ENCODE measurements around the gene HSPG2. TPM values are rescaled to one million over a fixed set of nuclear protein-coding genes. Genes with fewer than 3 reads are reported as not detected.
"Not testable (repeated sequence)": the region's sequence is repeated elsewhere in the genome, so short reads cannot be mapped to it uniquely, and the experiment has no call there.

HSPG2 gene
- total RNA-seq, 2 donors from 2014 or later, result 0.20 TPM; not detected in 1

GRCh38 chr1:21969066-21969465, 32.0 kb upstream of the HSPG2 start:
- not testable (repeated sequence) for H3K27me3 Mint-ChIP-seq; H3K36me3 Mint-ChIP-seq; DNase-seq (ENCODE audit: low spot score); H3K9me3 Mint-ChIP-seq; H3K4me3 Mint-ChIP-seq; ATAC-seq; H3K4me1 Mint-ChIP-seq (ENCODE audit: low read depth in 2 of 2); H3K27ac Mint-ChIP-seq

DNA sequence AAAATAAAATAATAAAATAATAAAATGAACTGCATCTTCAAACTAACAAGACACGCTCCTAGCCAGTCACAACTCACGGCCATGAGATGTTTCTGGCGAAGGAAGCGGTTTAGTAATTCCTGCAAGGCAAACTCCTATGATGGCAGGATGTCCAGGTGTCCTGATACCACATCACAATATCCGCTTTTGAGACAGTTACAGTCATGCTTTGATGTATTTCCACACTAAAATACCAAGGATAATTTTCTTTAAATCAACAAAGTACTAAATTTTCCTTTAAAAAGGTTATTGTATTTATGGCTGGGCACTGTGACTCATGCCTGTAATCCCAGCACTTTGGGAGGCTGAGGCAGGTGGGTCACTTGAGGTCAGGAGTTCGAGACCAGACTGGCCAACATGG, 30.1 kb upstream of the HSPG2 start:
- H3K36me3 Mint-ChIP-seq; H3K4me3 Mint-ChIP-seq; H3K27ac Mint-ChIP-seq; DNase-seq (ENCODE audit: low spot score); ATAC-seq; H3K9me3 Mint-ChIP-seq; H3K27me3 Mint-ChIP-seq: not testable (repeated sequence)
- peaks cover 6 to 11% of the 10 kb centered on the region in 2 donors for H3K4me1 Mint-ChIP-seq (ENCODE audit: low read depth in 2 of 2)

DNA sequence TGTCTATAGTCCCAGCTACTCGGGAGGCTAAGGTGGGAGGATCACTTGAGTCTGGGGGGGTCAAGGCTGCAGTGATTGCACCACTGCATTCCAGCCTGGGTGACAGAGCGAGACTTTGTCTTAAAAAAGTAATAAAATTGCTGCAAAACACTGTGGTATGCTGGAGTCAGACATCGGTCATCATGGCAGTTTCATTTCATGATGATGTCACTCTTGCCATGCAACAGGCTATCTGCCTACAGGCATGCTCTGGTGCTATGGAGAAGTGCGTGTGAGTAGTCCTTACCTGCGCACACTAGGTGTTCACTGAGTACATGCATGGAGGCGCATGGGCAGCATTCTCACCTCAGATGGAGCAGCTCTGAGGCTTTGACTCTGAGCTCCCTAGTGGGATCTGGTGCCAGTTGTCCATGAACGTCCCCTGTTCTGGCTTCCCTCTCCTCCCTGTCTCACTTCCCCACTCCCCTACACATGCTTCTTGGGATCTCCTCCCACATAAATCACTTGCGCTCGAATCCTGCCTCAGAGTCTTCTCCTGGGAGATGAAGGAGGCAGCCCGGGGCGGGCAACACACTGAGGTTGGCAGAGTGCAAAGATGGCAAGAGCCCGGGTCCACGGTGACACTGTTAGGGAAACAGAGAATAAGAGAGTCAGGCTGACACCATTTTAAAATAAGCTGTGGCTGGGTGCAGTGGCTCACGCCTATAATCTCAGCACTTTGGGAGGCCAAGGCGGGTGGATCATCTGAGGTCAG, 29.3 kb upstream of the HSPG2 start:
- ATAC-seq (no peak), DNase-seq (ENCODE audit: low spot score) (no peak)
- Mint-ChIP-seq H3K9me3 (no peaks in the 10 kb centered on the region), H3K27ac (no peak overlapping the region), H3K27me3 (peaks cover 5 to 7% of the 10 kb centered on the region in 2 donors), H3K36me3 (no peaks in the 10 kb centered on the region), H3K4me3 (no peak overlapping the region), H3K4me1 (ENCODE audit: low read depth in 2 of 2) (peaks cover 6 to 11% of the 10 kb centered on the region in 2 donors)

- Mint-ChIP-seq H3K36me3 (no peaks in the 10 kb centered on the region), H3K9me3 (no peaks in the 10 kb centered on the region), H3K4me1 (ENCODE audit: low read depth in 2 of 2) (peaks cover 6 to 11% of the 10 kb centered on the region in 2 donors), H3K4me3 (no peak overlapping the region), H3K27ac (peak overlapping the region in 1 of 2 donors; percentile 9), H3K27me3 (peaks cover 5 to 7% of the 10 kb centered on the region in 2 donors)
- ATAC-seq (peak; percentile 67 to 79), DNase-seq (ENCODE audit: low spot score) (peak; percentile 70)
Measured at GRCh38 chr1:21963477-21964217, 26.5 kb upstream of the HSPG2 start.

DNA sequence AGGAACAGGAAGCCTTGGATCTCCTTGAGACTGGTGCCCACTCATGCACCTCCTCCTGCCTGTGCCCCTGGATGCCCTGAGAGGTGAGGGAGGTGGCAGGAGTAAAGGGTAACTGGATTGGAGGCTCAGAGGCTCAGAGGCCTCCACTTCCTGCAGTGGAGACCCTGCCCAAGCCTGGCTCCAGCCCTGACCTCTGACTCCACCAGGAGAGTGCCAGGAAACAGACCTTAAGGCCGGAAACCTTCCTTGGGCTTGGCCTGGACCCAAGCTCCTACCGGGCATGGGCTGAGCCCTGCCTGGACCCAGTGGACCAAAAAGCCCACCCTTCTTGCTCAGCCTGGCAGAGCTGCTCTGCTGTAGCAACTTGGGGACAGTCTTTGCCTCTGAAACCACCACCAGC, 24.7 kb upstream of the HSPG2 start:
- Mint-ChIP-seq H3K27ac (no peak overlapping the region), H3K36me3 (no peaks in the 10 kb centered on the region), H3K4me3 (no peak overlapping the region), H3K27me3 (peaks cover 8 to 14% of the 10 kb centered on the region in 2 donors), H3K4me1 (ENCODE audit: low read depth in 2 of 2) (peaks cover 6 to 19% of the 10 kb centered on the region in 2 donors), H3K9me3 (no peaks in the 10 kb centered on the region)
- ATAC-seq (no peak), DNase-seq (ENCODE audit: low spot score) (no peak)

DNA sequence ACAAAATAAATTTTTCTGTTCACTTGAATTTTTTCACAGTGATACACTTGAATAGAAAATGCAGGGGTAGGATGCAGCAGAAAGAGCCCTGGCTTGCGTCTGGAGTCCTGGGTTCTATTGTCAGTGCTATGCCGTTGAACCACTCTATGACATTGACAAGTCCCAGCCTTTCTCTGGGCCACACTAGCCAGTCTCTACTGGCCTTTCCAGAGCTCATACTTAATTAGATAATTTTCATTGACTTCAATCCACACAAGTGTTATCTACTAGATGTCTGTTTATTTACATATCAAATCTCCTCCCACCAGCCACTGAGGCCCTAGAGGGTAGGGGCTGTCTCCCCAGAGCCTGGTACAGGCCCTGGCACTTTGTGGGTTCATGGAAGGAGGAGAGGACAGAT, 24.2 kb upstream of the HSPG2 start:
- no peak overlapping the region for H3K4me3 Mint-ChIP-seq
- DNase-seq (ENCODE audit: low spot score) (no peak), ATAC-seq (no peak)
- no peak overlapping the region for H3K27ac Mint-ChIP-seq
- H3K36me3 Mint-ChIP-seq, result no peaks in the 10 kb centered on the region
- H3K9me3 Mint-ChIP-seq, result no peaks in the 10 kb centered on the region
- peaks cover 8 to 14% of the 10 kb centered on the region in 2 donors for H3K27me3 Mint-ChIP-seq
- peaks cover 6 to 20% of the 10 kb centered on the region in 2 donors for H3K4me1 Mint-ChIP-seq (ENCODE audit: low read depth in 2 of 2)

DNA sequence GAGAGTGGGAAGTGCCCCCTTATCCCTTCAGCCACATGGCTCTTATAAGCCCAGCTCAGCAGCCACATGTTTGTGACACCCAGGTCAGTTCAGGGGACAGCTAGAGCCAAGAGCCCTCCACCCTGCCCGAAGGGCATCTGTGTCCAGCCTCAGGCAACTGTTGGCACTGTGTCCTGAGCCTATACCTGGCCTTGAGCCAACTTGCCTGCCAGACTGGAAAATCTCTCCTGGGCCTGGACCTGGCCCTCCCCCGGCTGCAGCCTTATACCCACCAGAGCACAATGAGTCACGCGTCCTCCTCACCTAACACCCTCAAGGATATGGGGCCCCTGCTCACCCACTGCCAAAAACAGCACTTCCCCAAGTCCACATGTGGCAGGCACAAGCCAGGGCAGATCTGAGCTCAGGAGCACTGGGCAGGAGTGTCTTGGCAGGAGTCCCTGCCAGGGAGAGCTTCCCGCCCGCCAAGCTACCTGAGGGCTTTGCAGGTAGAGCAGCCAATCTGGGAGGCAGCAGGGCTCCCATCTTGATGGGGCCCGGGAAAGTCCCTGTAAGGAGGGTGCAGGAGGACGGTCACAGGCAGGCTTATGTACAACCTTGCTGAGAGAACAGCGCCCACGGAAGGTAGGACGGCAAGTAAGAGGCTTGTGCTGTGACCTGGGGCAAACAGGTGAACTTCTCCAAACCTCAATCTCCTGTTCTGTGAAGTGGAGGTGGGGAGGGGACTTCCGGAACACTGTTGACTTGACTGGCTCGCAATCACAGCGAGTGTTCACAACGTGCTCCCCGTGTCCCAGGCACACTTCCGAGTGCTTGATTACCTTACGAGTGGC, 19.8 kb upstream of the HSPG2 start:
- Mint-ChIP-seq H3K9me3 (no peaks in the 10 kb centered on the region), H3K36me3 (no peaks in the 10 kb centered on the region), H3K4me1 (ENCODE audit: low read depth in 2 of 2) (peaks cover 0 to 8% of the 10 kb centered on the region in 2 donors), H3K27me3 (peaks cover 3 to 7% of the 10 kb centered on the region in 2 donors), H3K27ac (no peak overlapping the region), H3K4me3 (no peak overlapping the region)
- ATAC-seq, result peak; percentile 40
- DNase-seq (ENCODE audit: low spot score), result no peak

DNA sequence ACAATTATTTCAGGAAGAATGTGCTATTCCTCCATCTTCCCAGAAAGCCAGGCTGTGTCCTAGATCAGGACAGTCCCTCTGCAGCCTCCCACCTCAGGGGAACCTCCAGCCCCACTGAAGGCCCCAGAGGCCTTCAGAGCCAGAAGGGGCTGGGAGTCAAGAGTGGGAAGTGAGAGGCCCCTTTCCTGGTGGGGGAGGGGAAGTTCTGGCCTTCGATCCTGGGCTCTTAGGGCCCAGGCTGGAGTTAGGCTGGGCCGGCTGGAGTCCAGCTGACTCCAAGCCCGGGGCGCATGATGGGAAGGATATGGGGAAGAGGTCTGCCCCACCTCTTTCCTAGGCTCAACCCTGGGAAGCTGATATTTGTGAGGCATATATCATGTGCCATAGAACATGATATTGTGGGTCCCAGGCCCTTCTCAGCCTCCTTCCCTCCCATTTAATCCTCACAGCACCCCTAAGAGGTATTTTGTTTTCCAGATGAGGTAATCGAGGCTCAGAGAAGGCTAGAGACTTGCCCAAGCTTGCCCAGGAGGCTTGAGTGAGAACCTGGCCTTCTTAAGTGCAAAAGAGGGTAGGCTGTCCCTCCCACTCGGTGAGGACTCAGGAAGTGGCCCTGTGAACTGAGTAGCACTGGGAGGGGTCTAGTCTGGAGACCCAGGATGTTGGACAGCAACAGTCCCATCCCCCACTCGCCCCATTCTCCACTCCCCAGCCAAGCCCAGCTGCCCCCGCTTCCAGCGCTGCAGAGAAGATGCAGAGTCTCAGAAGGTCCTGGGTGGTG, 18.6 kb upstream of the HSPG2 start:
- Mint-ChIP-seq H3K27ac (no peak overlapping the region), H3K4me3 (no peak overlapping the region)
- ATAC-seq, result no peak

DNA sequence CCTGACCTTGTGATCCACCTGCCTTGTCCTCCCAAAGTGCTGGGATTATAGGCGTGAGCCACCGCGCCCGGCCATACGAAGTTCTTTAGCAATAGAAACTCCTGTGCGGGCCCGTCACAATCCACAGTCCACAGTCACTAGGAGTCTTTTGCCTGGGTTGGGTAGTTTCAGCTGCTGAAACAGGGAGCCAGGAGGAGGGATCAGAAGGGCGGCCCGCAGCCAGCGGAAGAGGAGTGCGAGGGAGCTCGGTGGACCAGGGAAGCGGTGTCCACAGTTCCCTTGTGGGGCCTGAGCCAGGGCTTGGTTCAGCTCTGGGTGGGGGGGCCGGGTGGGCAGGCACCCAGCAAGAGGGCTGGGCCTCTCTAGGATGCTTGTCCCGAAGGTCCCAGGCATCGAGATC, 17.9 kb upstream of the HSPG2 start:
- H3K4me3 Mint-ChIP-seq, result no peak overlapping the region
- no peak overlapping the region for H3K27ac Mint-ChIP-seq
- DNase-seq (ENCODE audit: low spot score), result no peak
- no peaks in the 10 kb centered on the region for H3K36me3 Mint-ChIP-seq
- no peaks in the 10 kb centered on the region for H3K9me3 Mint-ChIP-seq
- ATAC-seq, result no peak
- H3K4me1 Mint-ChIP-seq (ENCODE audit: low read depth in 2 of 2), result peaks cover 0 to 8% of the 10 kb centered on the region in 2 donors
- H3K27me3 Mint-ChIP-seq, result peaks cover 3 to 7% of the 10 kb centered on the region in 2 donors

More for the DNA sequence above, 18.6 kb upstream of the HSPG2 start:
- H3K4me1 Mint-ChIP-seq (ENCODE audit: low read depth in 2 of 2), result peaks cover 0 to 8% of the 10 kb centered on the region in 2 donors
- H3K27me3 Mint-ChIP-seq, result peaks cover 3 to 7% of the 10 kb centered on the region in 2 donors
- H3K36me3 Mint-ChIP-seq, result no peaks in the 10 kb centered on the region
- H3K9me3 Mint-ChIP-seq, result no peaks in the 10 kb centered on the region
- no peak for DNase-seq (ENCODE audit: low spot score)

DNA sequence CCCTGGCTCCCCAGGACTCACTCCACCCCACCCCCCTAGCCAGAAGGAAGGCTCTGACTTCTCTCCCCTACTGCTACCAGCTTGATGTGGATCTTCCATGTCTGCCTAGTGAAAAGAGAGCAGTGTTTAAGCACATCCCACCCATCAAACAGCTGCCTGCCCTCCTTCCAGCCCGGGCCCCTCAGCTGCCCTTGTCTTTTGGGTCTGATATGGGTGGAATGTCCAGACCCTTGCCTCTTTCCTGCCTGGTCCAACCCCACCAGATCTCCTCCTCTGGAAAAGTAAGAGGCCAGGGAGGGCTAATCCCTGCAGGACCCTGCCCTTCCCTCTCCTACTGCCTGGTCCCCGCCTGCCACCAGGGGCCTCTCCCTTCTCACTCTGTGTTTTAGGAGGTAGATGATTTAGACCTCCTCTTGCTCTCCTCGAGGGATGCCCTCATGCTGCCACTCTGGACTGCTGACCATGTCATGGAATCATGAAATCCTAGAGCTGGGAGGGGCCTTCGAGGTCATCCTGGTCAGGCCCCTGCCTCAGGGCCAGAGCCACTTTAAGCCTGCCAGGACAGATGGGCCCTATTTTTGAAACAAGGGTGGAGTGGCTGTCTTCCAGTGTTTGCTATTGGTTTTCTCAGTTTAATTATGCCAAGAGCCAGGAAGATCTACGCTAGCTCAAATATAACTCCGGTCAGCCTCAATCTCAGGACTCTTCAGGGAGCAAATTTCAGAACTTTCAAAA, 15.8 kb upstream of the HSPG2 start:
- H3K4me1 Mint-ChIP-seq (ENCODE audit: low read depth in 2 of 2), result peaks cover 0 to 4% of the 10 kb centered on the region in 2 donors
- ATAC-seq (no peak), DNase-seq (ENCODE audit: low spot score) (no peak)
- no peak overlapping the region for H3K27ac Mint-ChIP-seq
- peaks cover under 1% of the 10 kb centered on the region in 2 donors for H3K27me3 Mint-ChIP-seq
- no peaks in the 10 kb centered on the region for H3K36me3 Mint-ChIP-seq
- no peaks in the 10 kb centered on the region for H3K9me3 Mint-ChIP-seq
- H3K4me3 Mint-ChIP-seq, result no peak overlapping the region

DNA sequence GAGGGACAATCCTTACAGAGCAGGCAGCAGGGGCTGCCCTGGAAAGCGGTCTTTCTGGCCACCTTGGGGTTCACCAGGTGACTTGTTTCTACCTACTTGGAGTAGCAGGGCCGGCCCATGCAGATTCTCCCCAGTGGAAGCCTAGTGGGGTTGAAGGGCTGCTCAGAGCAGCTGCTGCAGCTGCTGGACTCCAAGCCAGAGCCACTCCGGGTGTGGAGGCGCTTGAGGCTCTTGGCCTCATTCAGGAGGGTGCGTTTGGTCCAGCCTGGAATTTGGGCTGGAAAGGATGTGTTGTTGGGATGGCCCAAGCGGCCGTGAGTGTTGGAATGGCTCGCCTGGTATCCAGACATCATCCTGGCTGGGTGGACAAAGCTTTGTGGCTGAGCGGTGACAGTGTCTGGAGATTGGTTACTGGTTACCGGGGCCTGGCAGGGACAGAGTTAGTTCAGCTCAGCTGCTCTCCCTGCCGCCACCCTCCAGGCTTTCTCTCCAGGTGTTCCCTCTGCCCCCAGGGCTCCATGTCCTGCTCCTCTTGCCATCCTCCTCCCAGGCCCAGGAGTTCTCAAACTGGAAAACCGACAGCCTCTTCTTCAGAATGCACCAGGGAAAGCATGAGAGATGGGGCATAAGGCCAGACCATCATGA, 14.2 kb upstream of the HSPG2 start:
- no peaks in the 10 kb centered on the region for H3K4me1 Mint-ChIP-seq (ENCODE audit: low read depth in 2 of 2)
- ATAC-seq (no peak), DNase-seq (ENCODE audit: low spot score) (no peak)
- no peak overlapping the region for H3K27ac Mint-ChIP-seq
- no peak overlapping the region for H3K4me3 Mint-ChIP-seq
- no peaks in the 10 kb centered on the region for H3K27me3 Mint-ChIP-seq
- no peaks in the 10 kb centered on the region for H3K9me3 Mint-ChIP-seq
- no peaks in the 10 kb centered on the region for H3K36me3 Mint-ChIP-seq

DNA sequence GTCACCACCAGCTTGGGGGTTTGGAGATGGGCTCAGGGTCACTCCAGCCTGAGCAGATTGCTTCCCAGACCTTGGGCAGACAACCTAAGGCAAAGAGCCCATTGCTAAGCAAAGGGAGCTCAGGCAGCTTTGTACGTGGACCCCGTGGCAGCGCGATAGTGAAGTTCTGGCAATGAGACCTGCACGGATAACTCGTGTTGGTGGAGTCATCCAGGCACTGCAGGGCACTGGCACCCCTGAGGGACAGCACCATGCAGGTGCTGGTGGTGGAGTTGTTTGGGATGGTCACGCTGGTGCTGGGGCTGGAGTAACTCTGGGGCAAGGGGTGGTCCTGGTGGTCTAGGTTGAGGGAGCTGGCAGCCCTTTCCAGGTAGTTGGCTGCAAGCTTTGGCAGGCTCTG, 13.6 kb upstream of the HSPG2 start:
- H3K36me3 Mint-ChIP-seq, result no peaks in the 10 kb centered on the region

More for the DNA sequence above, 13.6 kb upstream of the HSPG2 start:
- Mint-ChIP-seq H3K4me3 (no peak overlapping the region), H3K9me3 (no peaks in the 10 kb centered on the region), H3K4me1 (ENCODE audit: low read depth in 2 of 2) (no peaks in the 10 kb centered on the region), H3K27ac (no peak overlapping the region), H3K27me3 (no peaks in the 10 kb centered on the region)
- peak in 1 of 2 donors; percentile 28 for ATAC-seq
- DNase-seq (ENCODE audit: low spot score), result no peak
